Testis (tissue), 2 donors: ENCODE results near the gene RGS8.

Source experiments
- POLR2A ChIP-seq: fragments of 450-650 bp; IDR thresholded peaks from one replicate; pipeline ENCODE4 v1.6.1; 2017; ENCODE audit warnings: antibody characterized with exemption, mild to moderate bottlenecking, moderate library complexity
- TF ChIP-seq, protein P1 (sequence below), 3 experiments: fragments of 450-650 bp in 2 of 3; fragments of 200-600 bp in 1 of 3; sonication (generic) in 1 of 3; IDR thresholded peaks; one replicate each; pipeline ENCODE4 v1.5.1; 2016 to 2019; ENCODE audit warnings: antibody characterized with exemption in 3 of 3, mild to moderate bottlenecking in 2 of 3, moderate library complexity in 1 of 3

DNA sequence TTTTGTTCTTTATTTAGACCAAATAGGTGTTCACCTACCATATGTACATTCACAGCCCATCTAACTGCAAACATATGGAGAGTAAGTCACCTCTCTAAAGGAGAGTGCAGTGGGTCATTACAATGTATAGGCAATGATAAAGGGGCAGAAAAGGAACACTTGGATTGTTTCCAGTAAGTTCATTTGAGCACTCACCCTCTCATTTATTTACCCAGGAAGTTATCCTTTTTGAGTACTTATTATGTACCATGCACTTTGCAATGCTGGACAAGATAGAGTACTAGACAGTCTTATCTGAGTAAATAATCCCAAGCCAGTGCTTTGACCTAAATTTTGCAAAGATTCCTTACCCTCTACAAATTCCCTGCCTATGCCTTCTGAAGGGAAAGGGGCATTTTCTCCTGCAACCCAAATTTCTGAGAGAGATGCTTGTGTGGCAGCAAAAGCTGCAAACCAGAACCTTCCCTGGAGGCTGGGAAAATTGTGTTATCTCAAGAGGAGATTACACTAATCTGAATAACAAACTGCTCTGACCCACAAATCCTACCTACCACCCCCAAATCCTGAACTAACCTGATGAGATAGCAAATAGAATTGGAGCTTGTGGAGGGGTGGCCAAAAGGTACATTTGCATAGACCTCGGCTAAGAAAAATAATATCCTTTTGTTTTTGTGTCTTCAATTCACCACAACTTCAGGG lies 18.6 kb upstream of the RGS8 start:
- TF ChIP-seq, protein P1, sequence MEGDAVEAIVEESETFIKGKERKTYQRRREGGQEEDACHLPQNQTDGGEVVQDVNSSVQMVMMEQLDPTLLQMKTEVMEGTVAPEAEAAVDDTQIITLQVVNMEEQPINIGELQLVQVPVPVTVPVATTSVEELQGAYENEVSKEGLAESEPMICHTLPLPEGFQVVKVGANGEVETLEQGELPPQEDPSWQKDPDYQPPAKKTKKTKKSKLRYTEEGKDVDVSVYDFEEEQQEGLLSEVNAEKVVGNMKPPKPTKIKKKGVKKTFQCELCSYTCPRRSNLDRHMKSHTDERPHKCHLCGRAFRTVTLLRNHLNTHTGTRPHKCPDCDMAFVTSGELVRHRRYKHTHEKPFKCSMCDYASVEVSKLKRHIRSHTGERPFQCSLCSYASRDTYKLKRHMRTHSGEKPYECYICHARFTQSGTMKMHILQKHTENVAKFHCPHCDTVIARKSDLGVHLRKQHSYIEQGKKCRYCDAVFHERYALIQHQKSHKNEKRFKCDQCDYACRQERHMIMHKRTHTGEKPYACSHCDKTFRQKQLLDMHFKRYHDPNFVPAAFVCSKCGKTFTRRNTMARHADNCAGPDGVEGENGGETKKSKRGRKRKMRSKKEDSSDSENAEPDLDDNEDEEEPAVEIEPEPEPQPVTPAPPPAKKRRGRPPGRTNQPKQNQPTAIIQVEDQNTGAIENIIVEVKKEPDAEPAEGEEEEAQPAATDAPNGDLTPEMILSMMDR (IDR thresholded peaks at IDR 0.05), result no peak
- TF ChIP-seq POLR2A, result no peak
